IPS DF 6.9 (cell line): ENCODE measurements around the gene KMT2E.
"Not testable (repeated sequence)": the region's sequence is repeated elsewhere in the genome, so short reads cannot be mapped to it uniquely, and the experiment has no call there.

Experiments used
- DNase-seq: peaks from one replicate; pipeline ENCODE4 v3.0.0-alpha.2; 2013; ENCODE audit warnings: low read depth, low spot score
- H3K27ac ChIP-seq: one replicate; pipeline ENCODE4 v1.5.1; 2013; ENCODE audit warnings: low read length, control low read depth
- H3K27me3 ChIP-seq: 2 replicates; pipeline ENCODE4 v1.6.1; 2013; ENCODE audit warnings: mild to moderate bottlenecking, low read length; ENCODE audit not compliant: control insufficient read depth, insufficient read depth
- H3K36me3 ChIP-seq: 2 replicates; pipeline ENCODE4 v1.6.1; 2013; ENCODE audit warnings: low read length; ENCODE audit not compliant: control insufficient read depth, insufficient read depth
- H3K4me1 ChIP-seq: 2 replicates; pipeline ENCODE4 v1.6.1; 2013; ENCODE audit warnings: low read length; ENCODE audit not compliant: control insufficient read depth, insufficient read depth
- H3K4me3 ChIP-seq: 2 replicates; pipeline ENCODE4 v1.5.1; 2013; ENCODE audit warnings: mild to moderate bottlenecking, low read length
- H3K9me3 ChIP-seq: 2 replicates; pipeline ENCODE4 v1.6.1; 2013; ENCODE audit warnings: low read length, inconsistent platforms; ENCODE audit not compliant: control insufficient read depth, insufficient read depth
- WGBS: extraction: QIAGEN DNeasy Blood & Tissue Kit; methylation state at CpG from one replicate; pipeline ENCODE4 v1.1.7; 2013; ENCODE audit warnings: mixed read lengths, missing lambda C conversion rate; ENCODE audit not compliant: insufficient read length, insufficient coverage; 5-methylcytosine and 5-hydroxymethylcytosine counted together

The KMT2E gene

GRCh38 chr7:105028004-105028403 lies 14.0 kb downstream of the KMT2E start:
- no peak for DNase-seq
- Histone ChIP-seq H3K4me1 (no peaks in the 10 kb centered on the region), H3K27me3 (no peaks in the 10 kb centered on the region), H3K4me3 (no peak overlapping the region), H3K36me3 (no peaks in the 10 kb centered on the region), H3K27ac (no peak overlapping the region), H3K9me3 (no peaks in the 10 kb centered on the region)
- WGBS, result no CpG with 5 or more reads among the region's 5 CpGs

GRCh38 chr7:105028941-105029340 lies 14.9 kb downstream of the KMT2E start:
- no CpG with 5 or more reads among the region's 8 CpGs for WGBS
- not testable (repeated sequence) for DNase-seq, H3K4me1 ChIP-seq, H3K27me3 ChIP-seq, H3K9me3 ChIP-seq, H3K27ac ChIP-seq, H3K4me3 ChIP-seq, H3K36me3 ChIP-seq

- no peak for DNase-seq
- Histone ChIP-seq H3K27me3 (no peaks in the 10 kb centered on the region), H3K27ac (no peak overlapping the region), H3K36me3 (no peaks in the 10 kb centered on the region), H3K4me3 (no peak overlapping the region), H3K4me1 (no peaks in the 10 kb centered on the region), H3K9me3 (no peaks in the 10 kb centered on the region)
These were observed 16.4 kb downstream of the KMT2E start for GRCh38 chr7:105030447-105030846.

- WGBS, result no CpG with 5 or more reads among the region's 1 CpG
- Histone ChIP-seq H3K9me3 (no peaks in the 10 kb centered on the region), H3K27me3 (no peaks in the 10 kb centered on the region), H3K4me3 (no peak overlapping the region), H3K36me3 (no peaks in the 10 kb centered on the region), H3K4me1 (no peaks in the 10 kb centered on the region), H3K27ac (no peak overlapping the region)
- DNase-seq, result no peak
These were observed 18.7 kb downstream of the KMT2E start for GRCh38 chr7:105032553-105033214.

- Histone ChIP-seq H3K27ac (no peak overlapping the region), H3K4me3 (no peak overlapping the region), H3K36me3 (no peaks in the 10 kb centered on the region), H3K4me1 (no peaks in the 10 kb centered on the region), H3K9me3 (no peaks in the 10 kb centered on the region), H3K27me3 (no peaks in the 10 kb centered on the region)
- no peak for DNase-seq
- WGBS, result no CpG with 5 or more reads among the region's 5 CpGs
These were observed 21.3 kb downstream of the KMT2E start for GRCh38 chr7:105035349-105035748.

- Histone ChIP-seq H3K9me3 (no peaks in the 10 kb centered on the region), H3K27ac (no peak overlapping the region), H3K4me3 (no peak overlapping the region), H3K36me3 (no peaks in the 10 kb centered on the region), H3K27me3 (no peaks in the 10 kb centered on the region), H3K4me1 (no peaks in the 10 kb centered on the region)
- no peak for DNase-seq
- WGBS, result no CpG with 5 or more reads among the region's 5 CpGs
These were observed 22.5 kb downstream of the KMT2E start for GRCh38 chr7:105036217-105037168.

- Histone ChIP-seq H3K4me1 (no peaks in the 10 kb centered on the region), H3K27me3 (no peaks in the 10 kb centered on the region), H3K36me3 (no peaks in the 10 kb centered on the region), H3K9me3 (no peaks in the 10 kb centered on the region), H3K27ac (no peak overlapping the region), H3K4me3 (no peak overlapping the region)
- WGBS, result no CpG with 5 or more reads among the region's 2 CpGs
- no peak for DNase-seq
These were observed 23.3 kb downstream of the KMT2E start for GRCh38 chr7:105037319-105037718.

- H3K27ac ChIP-seq, result no peak overlapping the region
- H3K27me3 ChIP-seq, result no peaks in the 10 kb centered on the region; the same call in 1 of the 2 replicates
- no peak overlapping the region for H3K4me3 ChIP-seq
- peaks cover 7% of the 10 kb centered on the region; the same call in 1 of the 2 replicates for H3K36me3 ChIP-seq
- H3K9me3 ChIP-seq, result no peaks in the 10 kb centered on the region
- no CpG with 5 or more reads among the region's 2 CpGs for WGBS
- no peaks in the 10 kb centered on the region for H3K4me1 ChIP-seq
- no peak for DNase-seq
These were observed 30.6 kb downstream of the KMT2E start for GRCh38 chr7:105044449-105045070.

GRCh38 chr7:105046414-105046813 lies 32.4 kb downstream of the KMT2E start:
- Histone ChIP-seq H3K4me1 (no peaks in the 10 kb centered on the region), H3K9me3 (no peaks in the 10 kb centered on the region), H3K27ac (no peak overlapping the region), H3K27me3 (no peaks in the 10 kb centered on the region; the same call in 1 of the 2 replicates), H3K4me3 (no peak overlapping the region), H3K36me3 (peaks cover 7% of the 10 kb centered on the region; the same call in 1 of the 2 replicates)
- no peak for DNase-seq
- no CpG with 5 or more reads among the region's 1 CpG for WGBS

GRCh38 chr7:105047932-105048331 lies 33.9 kb downstream of the KMT2E start:
- Histone ChIP-seq H3K9me3 (no peaks in the 10 kb centered on the region), H3K36me3 (peaks cover 7% of the 10 kb centered on the region; the same call in 1 of the 2 replicates), H3K27ac (no peak overlapping the region), H3K4me3 (no peak overlapping the region), H3K4me1 (no peaks in the 10 kb centered on the region), H3K27me3 (no peaks in the 10 kb centered on the region; the same call in 1 of the 2 replicates)
- no CpG with 5 or more reads among the region's 4 CpGs for WGBS
- DNase-seq, result no peak
